Measurements from ENCODE around the gene CSDE1. TPM values are rescaled to one million over a fixed set of nuclear protein-coding genes. Genes with fewer than 3 reads are reported as not detected.
"Not testable (repeated sequence)": the region's sequence is repeated elsewhere in the genome, so short reads cannot be mapped to it uniquely, and the experiment has no call there.

Gene CSDE1
- polyA plus RNA-seq, 3 donors, result 177 to 324 (median 251) TPM

GRCh38 chr1:114786440-114786839, 28.7 kb upstream of the CSDE1 start:
- H3K4me3 Mint-ChIP-seq; intact Hi-C loops (cut with micrococcal nuclease): not testable (repeated sequence)
- no CpG with 5 or more reads among the region's 1 CpG for WGBS (ENCODE audit: insufficient coverage)

GRCh38 chr1:114782476-114782875, 24.7 kb upstream of the CSDE1 start:
- H3K27ac Mint-ChIP-seq, result no peak overlapping the region
- H3K27me3 Mint-ChIP-seq (ENCODE audit: low read depth in 3 of 3), result peaks cover 6 to 32% (median 14%) of the 10 kb centered on the region in 3 donors
- DNase-seq, result no peak
- no CpG with 5 or more reads among the region's 5 CpGs for WGBS (ENCODE audit: insufficient coverage)
- Histone ChIP-seq H3K27ac (ENCODE audit: low read depth in 1 of 2, low read length in 2 of 2) (no peak overlapping the region), H3K36me3 (replicated peaks in 1 of 2; ENCODE audit: control insufficient read depth in 1 of 2, insufficient read depth in 2 of 2, low read length in 2 of 2) (peaks cover 10 to 17% of the 10 kb centered on the region in 2 donors), H3K4me2 (replicated peaks; ENCODE audit: extremely low read depth, low read length, poor library complexity, severe bottlenecking) (no peak overlapping the region), H4K20me1 (ENCODE audit: insufficient read depth, low read length) (no peaks in the 10 kb centered on the region), H3K4me1 (ENCODE audit: control insufficient read depth in 1 of 2, insufficient read depth in 2 of 2, low read length in 2 of 2) (peaks cover 4 to 14% of the 10 kb centered on the region in 2 donors), H3K27me3 (ENCODE audit: control insufficient read depth in 2 of 2, insufficient read depth in 2 of 2, low read length in 2 of 2) (peaks cover 5 to 13% of the 10 kb centered on the region in 2 donors), H3K4me3 (replicated peaks in 1 of 3; ENCODE audit: low read depth in 2 of 3, low read length in 3 of 3) (no peak overlapping the region), H2AFZ (ENCODE audit: insufficient read depth, low read depth, low read length, poor library complexity, severe bottlenecking) (peak overlapping the region; percentile 48), H3K79me2 (ENCODE audit: insufficient read depth, low read length) (peaks cover 14% of the 10 kb centered on the region), H3K9ac (ENCODE audit: insufficient read depth, low read length, poor library complexity, severe bottlenecking) (no peak overlapping the region), H3K9me3 (replicated peaks in 1 of 2; ENCODE audit: control insufficient read depth in 1 of 2, insufficient read depth in 1 of 2, low read length in 2 of 2) (peaks cover 0 to 8% of the 10 kb centered on the region in 2 donors)
- H3K9me3 Mint-ChIP-seq, result peaks cover 3 to 23% (median 15%) of the 10 kb centered on the region in 7 donors
- no peak for TF ChIP-seq CTCF (IDR thresholded peaks at IDR 0.05)
- H3K4me3 Mint-ChIP-seq, result no peak overlapping the region
- peaks cover 14% of the 10 kb centered on the region for H3K4me1 Mint-ChIP-seq
- peaks cover 14 to 15% of the 10 kb centered on the region in 2 donors for H3K36me3 Mint-ChIP-seq
- intact Hi-C loops (cut with micrococcal nuclease), result no loop called here

More at GRCh38 chr1:114786440-114786839, 28.7 kb upstream of the CSDE1 start:
- not testable (repeated sequence) for DNase-seq; H3K4me1 Mint-ChIP-seq; H3K27ac Mint-ChIP-seq; H3K36me3 ChIP-seq (replicated peaks in 1 of 2; ENCODE audit: control insufficient read depth in 1 of 2, insufficient read depth in 2 of 2, low read length in 2 of 2); H3K36me3 Mint-ChIP-seq; H3K9ac ChIP-seq (ENCODE audit: insufficient read depth, low read length, poor library complexity, severe bottlenecking); H3K4me2 ChIP-seq (replicated peaks; ENCODE audit: extremely low read depth, low read length, poor library complexity, severe bottlenecking); H2AFZ ChIP-seq (ENCODE audit: insufficient read depth, low read depth, low read length, poor library complexity, severe bottlenecking); H3K79me2 ChIP-seq (ENCODE audit: insufficient read depth, low read length); H4K20me1 ChIP-seq (ENCODE audit: insufficient read depth, low read length); H3K9me3 ChIP-seq (replicated peaks in 1 of 2; ENCODE audit: control insufficient read depth in 1 of 2, insufficient read depth in 1 of 2, low read length in 2 of 2); H3K4me3 ChIP-seq (replicated peaks in 1 of 3; ENCODE audit: low read depth in 2 of 3, low read length in 3 of 3); H3K27ac ChIP-seq (ENCODE audit: low read depth in 1 of 2, low read length in 2 of 2); H3K4me1 ChIP-seq (ENCODE audit: control insufficient read depth in 1 of 2, insufficient read depth in 2 of 2, low read length in 2 of 2)
- H3K27me3 Mint-ChIP-seq (ENCODE audit: low read depth in 3 of 3), result peaks cover 6 to 41% (median 25%) of the 10 kb centered on the region in 3 donors
- peaks cover 5 to 13% of the 10 kb centered on the region in 2 donors for H3K27me3 ChIP-seq (ENCODE audit: control insufficient read depth in 2 of 2, insufficient read depth in 2 of 2, low read length in 2 of 2)
- peaks cover 14 to 27% (median 20%) of the 10 kb centered on the region in 7 donors for H3K9me3 Mint-ChIP-seq

Measured in CD14-positive monocyte (primary cell).